ENCODE results near the gene FCGR2B. TPM values are rescaled to one million over a fixed set of nuclear protein-coding genes. Genes with fewer than 3 reads are reported as not detected.

FCGR2B gene
- total RNA-seq, 1 donor from 2014 or later: 0.11 TPM

Other genes with a start within 250 kb of the FCGR2B start
- 0.09 and 0.36 TPM in 2 replicates for gene FCGR2A, start 157.7 kb upstream of the FCGR2B start, total RNA-seq
- 3.7 and 4.0 TPM in 2 replicates for gene HSPA6, start 138.6 kb upstream of the FCGR2B start, total RNA-seq
- 0.11 TPM in 1 of 2 replicates, not detected in the other for gene FCGR3A, start 113.3 kb upstream of the FCGR2B start, total RNA-seq
- not detected in 2 replicates for gene FCGR3B, start 32.0 kb upstream of the FCGR2B start, total RNA-seq
- not detected in 2 replicates for gene FCRLA, start 44.1 kb downstream of the FCGR2B start, total RNA-seq
- gene FCRLB, start 58.4 kb downstream of the FCGR2B start, total RNA-seq: 0.23 and 0.59 TPM in 2 replicates
- gene DUSP12, start 86.6 kb downstream of the FCGR2B start, total RNA-seq: 27.1 and 27.6 TPM in 2 replicates
- 29.5 and 31.1 TPM in 2 replicates for gene ATF6, start 103.2 kb downstream of the FCGR2B start, total RNA-seq